Panc1 (cell line): ENCODE measurements around the gene FANCC.

Source experiments
- CTCF ChIP-seq: fragments of 450-650 bp; IDR thresholded peaks from 2 replicates; pipeline ENCODE4 v1.5.1; 2017; ENCODE audit warnings: mild to moderate bottlenecking
- REST ChIP-seq, 2 experiments: IDR thresholded peaks; 2 replicates each; pipeline ENCODE4 v1.6.1; 2011 to 2012; ENCODE audit warnings: low read depth in 2 of 2, control low read depth in 1 of 2, low read length in 1 of 2, mild to moderate bottlenecking in 1 of 2, moderate library complexity in 1 of 2; ENCODE audit not compliant: insufficient read depth in 1 of 2

GRCh38 chr9:95071925-95072324 is 245.6 kb downstream of the FANCC start:
- TF ChIP-seq REST (IDR thresholded peaks at IDR 0.05; ENCODE audit: insufficient read depth in 1 of 2, low read depth in 2 of 2, low read length in 1 of 2) (no peak), CTCF (no peak)
